H1 (cell line): Measurements from ENCODE around the gene NHLRC2. TPM values are rescaled to one million over a fixed set of nuclear protein-coding genes. Genes with fewer than 3 reads are reported as not detected.

Source experiments
- CTCF ChIA-PET: fragments of 300-600 bp; sonication (Branson Sonifier 250); formaldehyde crosslinking; loops from one replicate; lab custom pipeline; 2021; ENCODE audit not compliant: partially characterized antibody; lab: Charles Lee
- POLR2A ChIA-PET: fragments of 300-600 bp; sonication (Branson Sonifier 250); formaldehyde crosslinking; loops from one replicate; lab custom pipeline; 2021; ENCODE audit warnings: inconsistent platforms; ENCODE audit not compliant: partially characterized antibody; lab: Charles Lee
- DNase-seq, 2 experiments: peaks; one replicate each; pipeline versions ENCODE4 v3.0.0 to v3.0.0-alpha.2; 2010 to 2022; ENCODE audit warnings: low spot score in 2 of 2, low read depth in 1 of 2, mixed read lengths in 1 of 2
- FAIRE-seq: peaks from 2 replicates; lab custom pipeline; 2011; peaks lifted over from hg19 to GRCh38; lab: Jason Lieb, UNC
- H2AFZ ChIP-seq: 2 replicates; pipeline ENCODE4 v1.8.1; 2012; ENCODE audit warnings: low read length, inconsistent platforms
- H2AK5ac ChIP-seq: 2 replicates; pipeline ENCODE4 v1.6.1; 2013; ENCODE audit warnings: low read depth, low read length
- H2BK120ac ChIP-seq: replicated peaks from 2 replicates; pipeline ENCODE3; 2013; ENCODE audit warnings: low read depth, low read length, inconsistent platforms
- H2BK12ac ChIP-seq: 2 replicates; pipeline ENCODE4 v1.6.1; 2013; ENCODE audit warnings: low read depth, low read length
- H2BK15ac ChIP-seq: 2 replicates; pipeline ENCODE4 v1.6.1; 2013; ENCODE audit warnings: low read length
- H2BK20ac ChIP-seq: 2 replicates; pipeline ENCODE4 v1.6.1; 2013; ENCODE audit warnings: low read length
- H2BK5ac ChIP-seq: 2 replicates; pipeline ENCODE4 v1.6.1; 2013; ENCODE audit warnings: low read depth, low read length
- H3K14ac ChIP-seq: 2 replicates; pipeline ENCODE4 v1.6.1; 2013; ENCODE audit warnings: inconsistent platforms; ENCODE audit not compliant: insufficient read length
- H3K18ac ChIP-seq: 2 replicates; pipeline ENCODE4 v1.6.1; 2013; ENCODE audit warnings: low read length; ENCODE audit errors: extremely low read depth
- H3K23ac ChIP-seq: 2 replicates; pipeline ENCODE4 v1.6.1; 2013; ENCODE audit warnings: inconsistent platforms; ENCODE audit not compliant: insufficient read length
- H3K23me2 ChIP-seq: 2 replicates; pipeline ENCODE4 v1.6.1; 2013; ENCODE audit warnings: low read depth, low read length
- H3K27ac ChIP-seq: 2 replicates; pipeline ENCODE4 v1.6.1; 2011; ENCODE audit warnings: low read depth, low read length, inconsistent platforms
- H3K27me3 ChIP-seq, 4 experiments: replicated peaks in 1 of 4; 1 replicate in 1 of 4; 2 replicates in 3 of 4; pipeline versions ENCODE4 v1.6.1 to v1.8.1; 2011 to 2013; ENCODE audit warnings: low read length in 3 of 4, mild to moderate bottlenecking in 3 of 4, inconsistent platforms in 2 of 4, mixed read lengths in 2 of 4, moderate library complexity in 1 of 4; ENCODE audit not compliant: control insufficient read depth in 3 of 4, insufficient read depth in 3 of 4; ENCODE audit errors: extremely low read depth in 1 of 4
- H3K36me3 ChIP-seq, 4 experiments: 2 replicates each; pipeline versions ENCODE4 v1.6.1 to v1.8.1; 2011 to 2013; ENCODE audit warnings: mild to moderate bottlenecking in 4 of 4, low read length in 3 of 4, moderate library complexity in 2 of 4, control low read depth in 1 of 4, inconsistent platforms in 1 of 4; ENCODE audit not compliant: insufficient read depth in 4 of 4, control insufficient read depth in 2 of 4
- H3K4ac ChIP-seq: replicated peaks from 2 replicates; pipeline ENCODE3; 2013; ENCODE audit warnings: low read length, low read depth, mixed read lengths, inconsistent platforms; ENCODE audit not compliant: insufficient read length
- H3K4me1 ChIP-seq, 4 experiments: replicated peaks in 1 of 4; 1 replicate in 1 of 4; 2 replicates in 3 of 4; pipeline versions ENCODE4 v1.6.1 to v1.8.1; 2011 to 2013; ENCODE audit warnings: low read length in 3 of 4, inconsistent platforms in 2 of 4, mixed read lengths in 1 of 4; ENCODE audit not compliant: insufficient read depth in 4 of 4, control insufficient read depth in 3 of 4
- H3K4me2 ChIP-seq, 2 experiments: 2 replicates each; pipeline versions ENCODE4 v1.6.1 to v1.8.1; 2011 to 2013; ENCODE audit warnings: low read depth in 2 of 2, low read length in 2 of 2, control low read depth in 1 of 2, inconsistent platforms in 1 of 2, mild to moderate bottlenecking in 1 of 2; ENCODE audit not compliant: insufficient read depth in 1 of 2
- H3K4me3 ChIP-seq, 4 experiments: fragments of 200-600, 300-600 bp in 1 of 4; sonication (generic), shearing (Covaris generic), sonication (Bioruptor Twin) in 1 of 4; 2 replicates each; pipeline versions ENCODE4 v1.5.1 to v1.8.1; 2011 to 2016; ENCODE audit warnings: low read length in 4 of 4, low read depth in 3 of 4, control low read depth in 2 of 4, inconsistent platforms in 2 of 4, mild to moderate bottlenecking in 2 of 4, mixed read lengths in 1 of 4, moderate library complexity in 1 of 4; ENCODE audit not compliant: insufficient read depth in 2 of 4; ENCODE audit errors: extremely low read depth in 1 of 4
- H3K56ac ChIP-seq: replicated peaks from 2 replicates; pipeline ENCODE3; 2013; ENCODE audit warnings: low read depth, mild to moderate bottlenecking, mixed read lengths, low read length, inconsistent platforms; ENCODE audit not compliant: insufficient read length
- H3K79me1 ChIP-seq: 2 replicates; pipeline ENCODE4 v1.6.1; 2013; ENCODE audit warnings: low read depth, low read length, control low read depth
- H3K79me2 ChIP-seq, 2 experiments: 2 replicates each; pipeline versions ENCODE4 v1.6.1 to v1.8.1; 2012 to 2013; ENCODE audit warnings: low read length in 2 of 2, mild to moderate bottlenecking in 2 of 2, inconsistent platforms in 1 of 2; ENCODE audit not compliant: insufficient read depth in 2 of 2, control insufficient read depth in 1 of 2
- H3K9ac ChIP-seq, 4 experiments: replicated peaks in 1 of 4; 1 replicate in 1 of 4; 2 replicates in 3 of 4; pipeline versions ENCODE4 v1.6.1 to v1.8.1; 2011 to 2013; ENCODE audit warnings: low read depth in 3 of 4, low read length in 3 of 4, control low read depth in 2 of 4, mild to moderate bottlenecking in 2 of 4, moderate library complexity in 2 of 4, inconsistent platforms in 1 of 4; ENCODE audit errors: extremely low read depth in 1 of 4
- H3K9me3 ChIP-seq, 2 experiments: 2 replicates each; pipeline versions ENCODE4 v1.6.1 to v1.8.1; 2012 to 2013; ENCODE audit warnings: mild to moderate bottlenecking in 2 of 2, moderate library complexity in 2 of 2, control low read depth in 1 of 2, inconsistent platforms in 1 of 2, low read depth in 1 of 2, low read length in 1 of 2, mixed read lengths in 1 of 2; ENCODE audit not compliant: insufficient read depth in 2 of 2
- H4K20me1 ChIP-seq, 2 experiments: replicated peaks in 1 of 2; 2 replicates each; pipeline versions ENCODE3 to v1.8.1; 2011 to 2013; ENCODE audit warnings: inconsistent platforms in 2 of 2, low read length in 2 of 2, mild to moderate bottlenecking in 1 of 2; ENCODE audit not compliant: insufficient read depth in 2 of 2, control insufficient read depth in 1 of 2
- H4K5ac ChIP-seq: 2 replicates; pipeline ENCODE4 v1.6.1; 2013; ENCODE audit warnings: low read length, low read depth, mixed read lengths, inconsistent platforms; ENCODE audit not compliant: insufficient read length
- H4K8ac ChIP-seq: 2 replicates; pipeline ENCODE4 v1.8.0; 2013; ENCODE audit warnings: mild to moderate bottlenecking, moderate library complexity, low read length, inconsistent platforms; ENCODE audit not compliant: insufficient read depth; ENCODE audit errors: extremely low read depth
- H4K91ac ChIP-seq: replicated peaks from 2 replicates; pipeline ENCODE3; 2013; ENCODE audit warnings: low read length, mixed read lengths, inconsistent platforms; ENCODE audit not compliant: insufficient read length
- RNF2 ChIP-seq: fragments of 200-900, 300-1000 bp; sonication (generic); IDR thresholded peaks from 2 replicates; pipeline ENCODE4 v1.7.1; 2016; ENCODE audit warnings: borderline replicate concordance, low read depth, mild to moderate bottlenecking, antibody characterized with exemption, low read length; ENCODE audit not compliant: poor library complexity, severe bottlenecking; ENCODE audit errors: missing control alignments
- WGBS, 2 experiments: shearing (Covaris generic) in 1 of 2; methylation state at CpG; one replicate each; pipeline versions ENCODE4 v1.1.6 to v1.1.7; 2013 to 2015; ENCODE audit warnings: low lambda C conversion rate in 2 of 2, mixed read lengths in 2 of 2, inconsistent platforms in 1 of 2, low coverage in 1 of 2, missing lambda C conversion rate in 1 of 2; ENCODE audit not compliant: insufficient replicate concordance in 2 of 2, insufficient coverage in 1 of 2, insufficient read length in 1 of 2; ENCODE audit errors: extremely low coverage in 1 of 2, missing lambda C conversion rate in 1 of 2; 5-methylcytosine and 5-hydroxymethylcytosine counted together
- polyA plus RNA-seq, 7 experiments: library from polyadenylated mRNA; depleted of rRNA in 3 of 7; stranded (reverse) in 5 of 7; unstranded in 2 of 7; fragments of >200 nt in 5 of 7; fragments of 200-250 nt in 2 of 7; gene quantifications; 1 replicate in 5 of 7; 2 replicates in 1 of 7; 4 replicates in 1 of 7; pipeline versions ENCODE4 v1.2.1 to v1.2.3, GENCODE V29; 2011 to 2013; ENCODE audit warnings: missing spikeins in 2 of 7, mixed read lengths in 2 of 7
- total RNA-seq: library from RNA; stranded (reverse); fragmentation: NEBNext Ultra II Directional; extraction: Animal tissue kit (Norgen Biotek cat#: 25700); gene quantifications from 2 replicates; pipeline ENCODE4 v1.2.1, GENCODE V29; 2021

Gene NHLRC2
- total and polyA plus RNA-seq, 2 of the 8 experiments (the other 6 are each of a cell fraction or from before 2014, with no cell fraction given) = 4.9 to 25.6 TPM

DNA sequence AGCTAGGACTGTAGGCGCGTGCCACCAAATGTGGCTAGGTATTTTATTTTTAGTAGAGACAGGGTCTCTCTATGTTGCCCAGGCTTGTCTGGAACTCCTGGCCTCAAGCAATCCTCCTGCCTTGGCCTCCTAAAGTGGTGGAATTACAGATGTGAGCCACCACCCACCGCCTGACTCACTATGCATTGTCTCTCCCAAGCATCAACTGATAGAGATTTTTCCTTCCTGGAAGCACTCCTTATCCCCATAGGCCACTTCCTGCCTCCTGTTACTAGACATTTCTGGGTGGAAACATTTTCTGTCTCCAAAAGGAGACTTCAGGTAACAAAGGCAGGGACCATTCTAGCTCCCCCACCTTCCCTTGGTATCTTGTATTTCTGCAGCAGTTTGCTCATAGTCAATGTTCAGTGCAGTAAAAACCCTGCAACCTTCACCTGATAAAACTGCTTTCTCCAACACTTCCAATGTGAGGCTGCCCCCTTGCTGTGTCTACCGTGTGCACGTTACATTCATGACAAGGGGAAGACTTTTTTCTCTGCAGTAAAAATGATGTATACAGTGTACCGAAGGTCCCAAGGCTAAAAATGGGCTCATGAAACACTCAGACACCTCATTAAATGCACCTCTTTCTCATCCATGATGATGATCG lies 84.9 kb downstream of the NHLRC2 start:
- Histone ChIP-seq H3K36me3 (no peaks in the 10 kb centered on the region), H3K79me1 (no peaks in the 10 kb centered on the region), H2BK120ac (no peak overlapping the region), H3K79me2 (no peaks in the 10 kb centered on the region), H3K4me3 (no peak overlapping the region), H2BK12ac (no peak overlapping the region), H2BK5ac (no peak overlapping the region), H3K27me3 (no peaks in the 10 kb centered on the region), H3K56ac (no peak overlapping the region), H3K14ac (no peak overlapping the region), H4K20me1 (no peaks in the 10 kb centered on the region), H2AK5ac (no peak overlapping the region), H3K9ac (no peak overlapping the region), H3K27ac (no peak overlapping the region), H3K4ac (no peak overlapping the region), H4K91ac (no peak overlapping the region), H3K4me2 (no peak overlapping the region), H3K18ac (no peak overlapping the region), H3K23ac (no peak overlapping the region), H3K23me2 (no peaks in the 10 kb centered on the region), H2AFZ (no peak overlapping the region), H4K5ac (no peak overlapping the region), H2BK15ac (no peak overlapping the region), H3K4me1 (no peaks in the 10 kb centered on the region), H3K9me3 (no peaks in the 10 kb centered on the region)
- POLR2A ChIA-PET = no interaction called here
- WGBS, 2 experiments = 90% methylated on average over 7 of the region's 7 CpGs; no CpG with 5 or more reads in 1 of the 2 experiments
- DNase-seq = no peak
- no peak for FAIRE-seq
- CTCF ChIA-PET = interaction anchor here (0.7 to 1.6 kb wide), 5 partner anchors 9 to 66 kb away, joined by 3 to 4 read pairs (median 3); no protein-coding TSS in a partner anchor
- no peak for TF ChIP-seq RNF2
- TF ChIP-seq, all 59 proteins: peak for 0
- Histone ChIP-seq H2BK20ac (no peak overlapping the region), H4K8ac (no peak overlapping the region)
